Heart left ventricle (tissue), 16 donors: Measurements from ENCODE around the gene ADGRB2. TPM values are rescaled to one million over a fixed set of nuclear protein-coding genes. Genes with fewer than 3 reads are reported as not detected.

Experiments used
- ATAC-seq, 4 donors: fragments of 200-7000 bp; cut with Tn5 transposase; one replicate each; pipeline ENCODE4 v1.9.1; 2020 to 2022; ENCODE audit warnings: moderate library complexity in 4 of 4, mild to moderate bottlenecking in 3 of 4, moderate number of reproducible peaks in 1 of 4
- DNase-seq, 5 donors: peaks; one replicate each; pipeline ENCODE4 v3.0.0-alpha.2; 2020
- H3K27ac ChIP-seq, 12 donors: fragments of 200-600 bp; sonication (generic) in 4 of 12; one replicate each; pipeline versions ENCODE4 v1.5.0 to v1.8.0; 2016 to 2022; ENCODE audit warnings: mild to moderate bottlenecking in 2 of 12
- H3K27me3 ChIP-seq, 9 donors: fragments of 200-600 bp; sonication (generic) in 2 of 9; one replicate each; pipeline versions ENCODE4 v1.5.1 to v1.8.0; 2016 to 2022; ENCODE audit warnings: mild to moderate bottlenecking in 3 of 9
- H3K36me3 ChIP-seq, 9 donors: fragments of 200-600 bp; sonication (generic) in 2 of 9; one replicate each; pipeline versions ENCODE4 v1.5.0 to v1.8.0; 2018 to 2022; ENCODE audit warnings: mild to moderate bottlenecking in 2 of 9
- H3K4me1 ChIP-seq, 12 donors: fragments of 200-600 bp; sonication (generic) in 4 of 12; one replicate each; pipeline versions ENCODE4 v1.5.0 to v1.8.0; 2016 to 2022; ENCODE audit warnings: mild to moderate bottlenecking in 3 of 12
- H3K4me3 ChIP-seq, 12 donors: fragments of 200-600 bp; sonication (generic) in 4 of 12; one replicate each; pipeline versions ENCODE4 v1.5.0 to v1.8.0; 2017 to 2022; ENCODE audit warnings: mild to moderate bottlenecking in 9 of 12, moderate library complexity in 4 of 12
- H3K9me3 ChIP-seq, 12 donors: fragments of 200-600 bp; sonication (generic) in 4 of 12; one replicate each; pipeline versions ENCODE4 v1.5.0 to v1.8.0; 2016 to 2022; ENCODE audit warnings: mild to moderate bottlenecking in 1 of 12
- POLR2A ChIP-seq, 2 donors: fragments of 450-650 bp; IDR thresholded peaks; one replicate each; pipeline ENCODE4 v1.6.1; 2017; ENCODE audit warnings: antibody characterized with exemption in 2 of 2, mild to moderate bottlenecking in 2 of 2, moderate library complexity in 2 of 2
- WGBS, 4 donors: extraction: QIAGEN DNeasy Blood & Tissue Kit in 2 of 4; methylation state at CpG; one replicate each; pipeline versions ENCODE4 v1.1.5 to v1.1.7; 2013 to 2018; 5-methylcytosine and 5-hydroxymethylcytosine counted together
- intact Hi-C, 10 donors: fragments of 100-400 bp; cut with DNase I; formaldehyde crosslinking; loops; one replicate each; pipeline versions ENCODE4 v1.11.1 to v1.14.2; 2022
- polyA plus RNA-seq, 2 donors: library from polyadenylated mRNA; stranded (reverse); fragments of 200-250 nt; gene quantifications; one replicate each; pipeline ENCODE4 v1.2.3, GENCODE V29; 2013
- total RNA-seq, 9 donors: library from RNA; depleted of rRNA in 2 of 9; stranded (reverse); fragments of >200 nt in 2 of 9; fragmentation: NEBNext Ultra II Directional in 3 of 9; extraction: Animal tissue kit (Norgen Biotek cat#: 25700) in 3 of 9; gene quantifications; one replicate each; pipeline versions ENCODE4 v1.1.0 to v1.2.4, GENCODE V29; 2016 to 2023
- TF ChIP-seq, protein P1 (sequence below), 12 donors: fragments of 200-600 bp; sonication (generic) in 4 of 12; IDR thresholded peaks; one replicate each; pipeline versions ENCODE4 v1.5.0 to v1.8.0; 2018 to 2022; ENCODE audit warnings: antibody characterized with exemption in 12 of 12, mild to moderate bottlenecking in 5 of 12
- donor health status: ischemic (EF 13 %, LVEDD 7.1; RV severe dilation, severe dysfunction).
- donor health status: healthy with polysubstance abuse.
- donor health status: DM: no; HTN: yes; CAD: no.
- donor health status: DM: no; HTN: no; CAD: no.
- donor health status: ischemic (EF 25% LVEDD 6.9; RV normal size, moderate dysfunction).
- donor health status: ischemic (EF 25% LVEDD 5.7; RV mildly dilated, moderate dysfunction).
- donor health status: healthy.
- donor health status: DM: yes; HTN: yes; CAD: no.
- donor health status: ischemic (EF 35%, LVEDD 5.7; RV mildly dilated, moderate dysfunction).
- donor health status: nonischemic (EF 11% LVEDD 7.7; RV severe dilation, severe dysfunction).
- donor health status: DM: yes; HTN: yes; CAD: no.
- donor health status: PGD.
- donor health status: ischemic (EF 29% LVEDD 5.4; RV normal size, mild dysfunction).
- donor health status: nonischemic (EF 23%, LVEDD 6.1; RV moderate dilation, normal function).

ADGRB2 gene
- total and polyA plus RNA-seq, 11 donors: 1.1 to 18.5 (median 9.6) TPM

DNA sequence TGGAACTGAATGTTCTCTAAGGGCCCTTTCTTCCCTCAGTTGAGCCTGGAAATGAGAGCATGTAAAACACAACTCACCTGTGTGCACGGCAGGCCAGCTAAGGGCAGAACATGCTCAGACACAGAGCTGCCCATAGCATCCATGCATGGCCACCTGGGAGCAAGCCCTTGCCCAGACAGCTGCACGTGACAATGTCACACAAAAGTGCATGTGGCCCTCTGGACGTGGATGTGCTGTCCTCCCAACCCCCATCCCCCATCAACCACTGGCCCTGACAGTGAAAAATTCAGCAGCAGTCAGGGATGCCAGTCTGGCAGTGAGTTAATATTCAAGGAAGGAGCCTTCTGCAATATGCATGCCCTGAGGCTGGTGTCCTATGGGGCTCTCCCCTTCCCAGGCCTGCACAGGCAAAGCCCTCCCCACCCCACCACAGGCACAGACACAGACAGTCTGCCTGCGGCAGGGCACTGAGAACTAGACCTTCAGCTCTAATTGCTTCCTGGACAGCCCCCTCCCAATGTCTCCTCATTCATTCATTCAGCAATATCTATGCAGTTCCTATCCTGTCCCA lies 45.7 kb downstream of the ADGRB2 start:
- DNase-seq (no peak), ATAC-seq (no peak)
- no peak overlapping the region for H3K27ac ChIP-seq
- intact Hi-C loops: loop anchor here in 5 of 10 donors (5.0 to 10.0 kb wide), 4 partner anchors 46 to 156 kb away; no protein-coding TSS in a partner anchor
- WGBS, 4 donors: 69 to 78% (median 74%) methylated on average over 3 to 4 of the region's 4 CpGs
- peaks cover 0 to 19% (median 0%) of the 10 kb centered on the region in 9 donors for H3K27me3 ChIP-seq
- no peaks in the 10 kb centered on the region for H3K9me3 ChIP-seq
- H3K4me3 ChIP-seq: no peak overlapping the region
- H3K36me3 ChIP-seq: no peaks in the 10 kb centered on the region
- TF ChIP-seq POLR2A (IDR thresholded peaks at IDR 0.05): no peak
- TF ChIP-seq, protein P1, sequence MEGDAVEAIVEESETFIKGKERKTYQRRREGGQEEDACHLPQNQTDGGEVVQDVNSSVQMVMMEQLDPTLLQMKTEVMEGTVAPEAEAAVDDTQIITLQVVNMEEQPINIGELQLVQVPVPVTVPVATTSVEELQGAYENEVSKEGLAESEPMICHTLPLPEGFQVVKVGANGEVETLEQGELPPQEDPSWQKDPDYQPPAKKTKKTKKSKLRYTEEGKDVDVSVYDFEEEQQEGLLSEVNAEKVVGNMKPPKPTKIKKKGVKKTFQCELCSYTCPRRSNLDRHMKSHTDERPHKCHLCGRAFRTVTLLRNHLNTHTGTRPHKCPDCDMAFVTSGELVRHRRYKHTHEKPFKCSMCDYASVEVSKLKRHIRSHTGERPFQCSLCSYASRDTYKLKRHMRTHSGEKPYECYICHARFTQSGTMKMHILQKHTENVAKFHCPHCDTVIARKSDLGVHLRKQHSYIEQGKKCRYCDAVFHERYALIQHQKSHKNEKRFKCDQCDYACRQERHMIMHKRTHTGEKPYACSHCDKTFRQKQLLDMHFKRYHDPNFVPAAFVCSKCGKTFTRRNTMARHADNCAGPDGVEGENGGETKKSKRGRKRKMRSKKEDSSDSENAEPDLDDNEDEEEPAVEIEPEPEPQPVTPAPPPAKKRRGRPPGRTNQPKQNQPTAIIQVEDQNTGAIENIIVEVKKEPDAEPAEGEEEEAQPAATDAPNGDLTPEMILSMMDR (IDR thresholded peaks at IDR 0.05): no peak
- H3K4me1 ChIP-seq: peaks cover 0 to 28% (median 22%) of the 10 kb centered on the region in 12 donors

- peaks cover 0 to 19% (median 0%) of the 10 kb centered on the region in 9 donors for H3K27me3 ChIP-seq
- H3K4me3 ChIP-seq: no peak overlapping the region
- peaks cover 0 to 39% (median 30%) of the 10 kb centered on the region in 12 donors for H3K4me1 ChIP-seq
- 81 to 89% (median 84%) methylated on average over 6 of the region's 6 CpGs for WGBS, 4 donors
- intact Hi-C loops: loop anchor here in 5 of 10 donors (5.0 to 10.0 kb wide), 4 partner anchors 45 to 155 kb away; no protein-coding TSS in a partner anchor
- H3K27ac ChIP-seq: no peak overlapping the region
- H3K36me3 ChIP-seq: no peaks in the 10 kb centered on the region
- TF ChIP-seq, protein P1 (IDR thresholded peaks at IDR 0.05): no peak
- no peak for TF ChIP-seq POLR2A (IDR thresholded peaks at IDR 0.05)
- ATAC-seq: no peak
- DNase-seq: no peak
- H3K9me3 ChIP-seq: no peaks in the 10 kb centered on the region
Measured at GRCh38 chr1:31717341-31717740, 46.8 kb downstream of the ADGRB2 start.

DNA sequence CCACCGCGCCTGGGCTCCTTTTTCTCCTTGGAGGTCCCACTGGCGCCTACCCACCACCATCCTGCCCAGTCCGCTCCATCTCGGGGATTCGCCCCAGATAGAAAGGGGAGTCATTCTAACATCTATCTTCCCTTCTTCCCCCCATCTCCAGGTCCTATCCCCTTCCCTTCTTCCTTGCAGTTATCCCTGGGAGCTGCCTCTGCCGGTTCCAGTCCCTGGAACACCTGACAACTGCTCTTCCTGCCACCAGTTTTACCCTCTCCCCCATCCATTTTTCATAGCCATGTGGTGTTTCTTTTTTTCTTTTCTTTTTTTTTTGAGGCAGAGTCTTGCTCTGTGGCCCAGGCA lies 48.3 kb downstream of the ADGRB2 start:
- 6 to 14% (median 9%) methylated on average over 7 of the region's 7 CpGs for WGBS, 4 donors
- peak overlapping the region in 11 of 12 donors; percentile 24 to 62 (median 55) for H3K4me3 ChIP-seq
- no peaks in the 10 kb centered on the region for H3K36me3 ChIP-seq
- peaks cover 0 to 48% (median 35%) of the 10 kb centered on the region in 12 donors for H3K4me1 ChIP-seq
- no peak for ATAC-seq
- peaks cover 0 to 19% (median 0%) of the 10 kb centered on the region in 9 donors for H3K27me3 ChIP-seq
- peak overlapping the region in 11 of 12 donors; percentile 89 to 99 (median 96) for H3K27ac ChIP-seq
- no peak for DNase-seq
- TF ChIP-seq POLR2A (IDR thresholded peaks at IDR 0.05): no peak
- TF ChIP-seq, protein P1 (IDR thresholded peaks at IDR 0.05): peak in 3 of 12 donors; percentile 10 to 17 (median 16)
- intact Hi-C loops: loop anchor here in 8 of 10 donors (1.0 to 10.0 kb wide), 13 partner anchors 29 to 154 kb away; partner anchors contain the start of gene PEF1 (in 1 of the 8)
- H3K9me3 ChIP-seq: no peaks in the 10 kb centered on the region

DNA sequence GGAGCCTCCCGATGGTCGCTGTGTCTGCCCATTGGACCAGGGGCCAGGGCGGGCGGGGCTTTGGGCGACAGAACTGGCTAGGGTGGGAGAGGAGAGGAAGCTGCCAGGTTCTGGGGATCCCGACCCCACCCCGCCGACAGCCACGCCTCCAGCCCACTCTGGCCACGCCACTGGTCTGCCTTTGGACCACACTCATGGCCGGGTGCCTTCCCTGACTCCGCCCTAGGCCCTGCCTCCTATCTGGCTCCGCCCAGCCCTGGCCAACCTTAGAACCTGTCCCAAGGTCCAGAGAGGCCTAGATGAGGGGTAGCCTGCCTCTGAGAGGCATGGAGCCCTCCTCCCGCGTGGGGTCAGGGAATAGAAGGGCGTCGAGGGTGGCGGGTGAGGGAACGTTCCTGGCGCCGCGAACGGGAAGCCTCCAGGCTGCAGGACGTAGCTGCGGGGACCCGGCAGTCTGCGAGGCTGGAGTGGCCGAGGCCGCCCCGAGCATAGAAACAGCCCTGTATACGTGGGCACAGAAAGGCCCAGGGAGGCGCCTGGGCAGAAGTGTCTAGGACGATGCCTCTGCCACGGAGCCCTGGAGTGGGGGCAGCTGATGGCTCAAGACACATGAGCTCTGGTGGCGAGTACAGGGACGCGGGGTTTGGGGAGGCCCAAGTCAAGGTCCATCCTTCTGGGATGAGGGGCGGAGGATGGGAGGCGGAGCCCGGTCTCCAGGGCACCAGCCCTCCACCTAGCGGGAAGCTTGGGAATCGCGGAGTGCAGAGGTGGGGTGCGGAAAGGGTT lies 48.9 kb downstream of the ADGRB2 start:
- Histone ChIP-seq H3K4me1 (peaks cover 0 to 48% (median 35%) of the 10 kb centered on the region in 12 donors), H3K27me3 (peaks cover 0 to 19% (median 0%) of the 10 kb centered on the region in 9 donors), H3K36me3 (no peaks in the 10 kb centered on the region), H3K4me3 (peak overlapping the region in 11 of 12 donors; percentile 24 to 62 (median 55)), H3K9me3 (no peaks in the 10 kb centered on the region), H3K27ac (peak overlapping the region; percentile 89 to 99 (median 96))
- peak; percentile 97 for ATAC-seq
- TF ChIP-seq, protein P1 (IDR thresholded peaks at IDR 0.05): peak; percentile 71 to 95 (median 90)
- TF ChIP-seq POLR2A (IDR thresholded peaks at IDR 0.05): peak; percentile 52 to 84
- intact Hi-C loops: loop anchor here in 8 of 10 donors (1.0 to 10.0 kb wide), 13 partner anchors 30 to 153 kb away; partner anchors contain the start of gene PEF1 (in 1 of the 8)
- peak; percentile 95 to 98 (median 96) for DNase-seq
- 1 to 3% (median 1%) methylated on average over 21 to 44 of the region's 44 CpGs for WGBS, 4 donors
